Esophagus muscularis mucosa (tissue), 3 donors: ENCODE data around the gene GOLGA8G.
"Not testable (repeated sequence)": the region's sequence is repeated elsewhere in the genome, so short reads cannot be mapped to it uniquely, and the experiment has no call there.

Experiments used
- CTCF ChIP-seq, 3 experiments: fragments of 200-600 bp in 2 of 3; fragments of 450-650 bp in 1 of 3; sonication (generic) in 2 of 3; IDR thresholded peaks; one replicate each; pipeline ENCODE4 v1.5.1; 2017 to 2019; ENCODE audit warnings: antibody characterized with exemption in 3 of 3, mild to moderate bottlenecking in 2 of 3, moderate library complexity in 1 of 3
- POLR2A ChIP-seq: fragments of 450-650 bp; IDR thresholded peaks from one replicate; pipeline ENCODE4 v1.6.1; 2017; ENCODE audit warnings: antibody characterized with exemption, moderate library complexity, mild to moderate bottlenecking, low read depth

GRCh38 chr15:28573351-28573750 lies 40.6 kb upstream of the GOLGA8G start:
- not testable (repeated sequence) for TF ChIP-seq CTCF (IDR thresholded peaks at IDR 0.05); POLR2A
